H9 (cell line): ENCODE data around the gene HOGA1. TPM values are rescaled to one million over a fixed set of nuclear protein-coding genes. Genes with fewer than 3 reads are reported as not detected.

Experiments used
- DNase-seq: peaks from one replicate; pipeline ENCODE4 v3.0.0-alpha.2; 2017
- H2AFZ ChIP-seq: one replicate; pipeline ENCODE4 v1.6.1; 2013; ENCODE audit warnings: mild to moderate bottlenecking, low read length, control low read depth, moderate library complexity
- H2AK5ac ChIP-seq: 2 replicates; pipeline ENCODE4 v1.6.1; 2013; ENCODE audit warnings: low read length, control low read depth, mixed read lengths; ENCODE audit not compliant: insufficient read length
- H2BK120ac ChIP-seq: one replicate; pipeline ENCODE4 v1.6.1; 2013; ENCODE audit warnings: low read depth, mild to moderate bottlenecking, low read length, control low read depth, inconsistent platforms; ENCODE audit not compliant: poor library complexity, severe bottlenecking
- H2BK12ac ChIP-seq: 2 replicates; pipeline ENCODE4 v1.6.1; 2013; ENCODE audit warnings: low read length, control low read depth, mixed read lengths, low read depth; ENCODE audit not compliant: insufficient read length
- H2BK15ac ChIP-seq: 2 replicates; pipeline ENCODE4 v1.6.1; 2013; ENCODE audit warnings: low read depth, low read length, control low read depth
- H2BK20ac ChIP-seq: one replicate; pipeline ENCODE4 v1.6.1; 2013; ENCODE audit warnings: low read depth, mild to moderate bottlenecking, low read length, control low read depth, inconsistent platforms; ENCODE audit not compliant: poor library complexity, severe bottlenecking
- H2BK5ac ChIP-seq: 2 replicates; pipeline ENCODE4 v1.6.1; 2013; ENCODE audit warnings: low read length, control low read depth, mixed read lengths; ENCODE audit not compliant: insufficient read length
- H3K14ac ChIP-seq: 2 replicates; pipeline ENCODE4 v1.6.1; 2013; ENCODE audit warnings: low read length, control low read depth; ENCODE audit not compliant: insufficient read depth
- H3K18ac ChIP-seq: 2 replicates; pipeline ENCODE4 v1.6.1; 2013; ENCODE audit warnings: low read depth, mild to moderate bottlenecking, mixed read lengths, low read length, control low read depth; ENCODE audit not compliant: insufficient read length
- H3K23ac ChIP-seq: 2 replicates; pipeline ENCODE4 v1.6.1; 2013; ENCODE audit warnings: low read length, control low read depth, mixed read lengths, low read depth; ENCODE audit not compliant: insufficient read length
- H3K23me2 ChIP-seq: 2 replicates; pipeline ENCODE4 v1.6.1; 2013; ENCODE audit warnings: low read depth, mild to moderate bottlenecking, mixed read lengths, low read length, control low read depth; ENCODE audit not compliant: insufficient read length, poor library complexity, severe bottlenecking
- H3K27ac ChIP-seq: 2 replicates; pipeline ENCODE4 v1.5.1; 2013; ENCODE audit warnings: low read length, control low read depth, mixed read lengths, low read depth; ENCODE audit not compliant: insufficient read length
- H3K27me3 ChIP-seq: 2 replicates; pipeline ENCODE4 v1.6.1; 2013; ENCODE audit warnings: low read length, control low read depth, inconsistent platforms; ENCODE audit not compliant: insufficient read depth
- H3K4ac ChIP-seq: 2 replicates; pipeline ENCODE4 v1.6.1; 2013; ENCODE audit warnings: low read depth, mild to moderate bottlenecking, control low read depth, inconsistent platforms, low read length, moderate library complexity
- H3K4me1 ChIP-seq: 2 replicates; pipeline ENCODE4 v1.6.1; 2013; ENCODE audit warnings: low read length, control low read depth, inconsistent platforms; ENCODE audit not compliant: insufficient read depth
- H3K4me2 ChIP-seq: 2 replicates; pipeline ENCODE4 v1.6.1; 2013; ENCODE audit warnings: low read length, control low read depth, mixed read lengths; ENCODE audit not compliant: insufficient read length, insufficient read depth
- H3K56ac ChIP-seq: 2 replicates; pipeline ENCODE4 v1.6.1; 2013; ENCODE audit warnings: low read depth, mild to moderate bottlenecking, mixed read lengths, low read length, control low read depth; ENCODE audit not compliant: insufficient read length
- H3K79me1 ChIP-seq: 2 replicates; pipeline ENCODE4 v1.6.1; 2013; ENCODE audit warnings: low read depth, mild to moderate bottlenecking, moderate library complexity, low read length, control low read depth, inconsistent platforms; ENCODE audit not compliant: insufficient read depth, poor library complexity, severe bottlenecking
- H3K79me2 ChIP-seq: 2 replicates; pipeline ENCODE4 v1.6.1; 2013; ENCODE audit warnings: low read length, control low read depth, inconsistent platforms; ENCODE audit not compliant: insufficient read depth
- H3K9ac ChIP-seq: 2 replicates; pipeline ENCODE4 v1.6.1; 2013; ENCODE audit warnings: low read length, control low read depth, mixed read lengths; ENCODE audit not compliant: insufficient read length; ENCODE audit errors: extremely low read depth
- H3K9me3 ChIP-seq: one replicate; pipeline ENCODE4 v1.6.1; 2013; ENCODE audit warnings: low read depth, low read length, inconsistent platforms; ENCODE audit not compliant: control insufficient read depth
- H3T11ph ChIP-seq: one replicate; pipeline ENCODE4 v1.6.1; 2013; ENCODE audit warnings: mild to moderate bottlenecking, low read length, control low read depth, inconsistent platforms
- H4K20me1 ChIP-seq: one replicate; pipeline ENCODE4 v1.6.1; 2013; ENCODE audit not compliant: control insufficient read depth, insufficient read length, insufficient read depth
- H4K5ac ChIP-seq: 2 replicates; pipeline ENCODE4 v1.6.1; 2013; ENCODE audit warnings: low read depth, mild to moderate bottlenecking, mixed read lengths, low read length, control low read depth; ENCODE audit not compliant: insufficient read length
- H4K8ac ChIP-seq: replicated peaks from 2 replicates; pipeline ENCODE4 v1.6.1; 2013; ENCODE audit warnings: low read length, control low read depth, mixed read lengths, low read depth; ENCODE audit not compliant: insufficient read length
- H4K91ac ChIP-seq: 2 replicates; pipeline ENCODE4 v1.6.1; 2013; ENCODE audit warnings: low read depth, mild to moderate bottlenecking, moderate library complexity, mixed read lengths, low read length, control low read depth; ENCODE audit not compliant: insufficient read length
- H3K27ac Mint-ChIP-seq, 3 experiments: 2 replicates in 2 of 3; 3 replicates in 1 of 3; pipeline ENCODE4 v1.8.0; 2020 to 2021; ENCODE audit warnings: mixed read lengths in 3 of 3, mild to moderate bottlenecking in 1 of 3, moderate library complexity in 1 of 3
- H3K27me3 Mint-ChIP-seq: 2 replicates; pipeline ENCODE4 v1.8.0; 2021; ENCODE audit warnings: low read depth, mild to moderate bottlenecking, moderate library complexity, mixed read lengths
- H3K36me3 Mint-ChIP-seq, 3 experiments: 2 replicates in 2 of 3; 3 replicates in 1 of 3; pipeline ENCODE4 v1.8.0; 2020 to 2021; ENCODE audit warnings: low read depth in 3 of 3, mixed read lengths in 3 of 3; ENCODE audit not compliant: insufficient read depth in 1 of 3
- H3K4me1 Mint-ChIP-seq, 2 experiments: 2 replicates each; pipeline ENCODE4 v1.8.0; 2020; ENCODE audit warnings: mixed read lengths in 2 of 2
- H3K4me3 Mint-ChIP-seq, 2 experiments: 2 replicates in 1 of 2; 3 replicates in 1 of 2; pipeline ENCODE4 v1.8.0; 2020 to 2021; ENCODE audit warnings: mild to moderate bottlenecking in 2 of 2, mixed read lengths in 2 of 2, moderate library complexity in 1 of 2
- H3K9me3 Mint-ChIP-seq, 2 experiments: 2 replicates in 1 of 2; 3 replicates in 1 of 2; pipeline ENCODE4 v1.8.0; 2020; ENCODE audit warnings: mild to moderate bottlenecking in 2 of 2, mixed read lengths in 2 of 2, moderate library complexity in 1 of 2
- CTCF ChIP-seq: fragments of 200-600 bp; sonication (generic); conservative IDR thresholded peaks from 3 replicates; pipeline ENCODE4 v1.8.0; 2021; ENCODE audit warnings: antibody characterized with exemption, mild to moderate bottlenecking
- WGBS: extraction: QIAGEN DNeasy Blood & Tissue Kit; methylation state at CpG from one replicate; pipeline ENCODE4 v1.1.7; 2013; ENCODE audit warnings: missing lambda C conversion rate, low lambda C conversion rate, mixed read lengths; ENCODE audit not compliant: insufficient read length; ENCODE audit errors: extremely low coverage; 5-methylcytosine and 5-hydroxymethylcytosine counted together
- total RNA-seq: library from RNA; stranded (reverse); gene quantifications from 2 replicates; pipeline ENCODE4 v1.2.1, GENCODE V29; 2021

Gene HOGA1
- total RNA-seq, 1 experiment from 2014 or later, result 0.79 TPM

GRCh38 chr10:97611473-97611872 lies 27.3 kb downstream of the HOGA1 start:
- no peaks in the 10 kb centered on the region for H3K27me3 ChIP-seq
- Mint-ChIP-seq H3K4me1 (peaks cover 11 to 16% of the 10 kb centered on the region in 2 experiments), H3K9me3 (no peaks in the 10 kb centered on the region), H3K27ac (peak overlapping the region in 2 of 3 experiments; percentile 32 to 35; a peak in 2 of 7 replicates), H3K36me3 (0 out of 7 replicates have a peak, but pooled peaks cover 3 to 5% (median 4%) of the 10 kb centered on the region in 3 experiments), H3K4me3 (no peak overlapping the region), H3K27me3 (no peaks in the 10 kb centered on the region)
- H4K8ac ChIP-seq, result no peak overlapping the region
- H2BK120ac ChIP-seq, result no peak overlapping the region
- H3K79me2 ChIP-seq, result no peaks in the 10 kb centered on the region
- H3K14ac ChIP-seq, result no peak overlapping the region; the same call in 1 of the 2 replicates
- H3K4me1 ChIP-seq, result no peaks in the 10 kb centered on the region
- no peak overlapping the region for H3K56ac ChIP-seq
- no peaks in the 10 kb centered on the region for H3K79me1 ChIP-seq
- no peak overlapping the region for H3T11ph ChIP-seq
- no peak for TF ChIP-seq CTCF
- WGBS, result no CpG with 5 or more reads among the region's 12 CpGs
- no peak for DNase-seq
- H3K9me3 ChIP-seq, result no peaks in the 10 kb centered on the region
- no peak overlapping the region for H3K18ac ChIP-seq
- no peak overlapping the region for H2BK20ac ChIP-seq
- H3K4ac ChIP-seq, result no peak overlapping the region
- H4K20me1 ChIP-seq, result no peaks in the 10 kb centered on the region
- H2BK5ac ChIP-seq, result no peak overlapping the region
- H3K4me2 ChIP-seq, result no peak overlapping the region
- no peak overlapping the region for H3K9ac ChIP-seq
- no peak overlapping the region for H2BK12ac ChIP-seq
- no peak overlapping the region for H2BK15ac ChIP-seq
- H2AK5ac ChIP-seq, result no peak overlapping the region
- H4K91ac ChIP-seq, result no peak overlapping the region
- no peak overlapping the region for H4K5ac ChIP-seq
- no peak overlapping the region for H3K27ac ChIP-seq
- H2AFZ ChIP-seq, result no peak overlapping the region
- H3K23ac ChIP-seq, result no peak overlapping the region
- H3K23me2 ChIP-seq, result no peaks in the 10 kb centered on the region
